ENCODE results near the gene RSRP1. TPM values are rescaled to one million over a fixed set of nuclear protein-coding genes. Genes with fewer than 3 reads are reported as not detected.
"Not testable (repeated sequence)": the region's sequence is repeated elsewhere in the genome, so short reads cannot be mapped to it uniquely, and the experiment has no call there.

RSRP1 gene
- total and polyA plus RNA-seq, 2 donors (not counting 1 experiment from before 2014, with no cell fraction given): 387 to 482 TPM

- Histone ChIP-seq H3K27ac (ENCODE audit: low read length in 2 of 2) (peak overlapping the region in 1 of 2 donors; percentile 69), H3K79me2 (ENCODE audit: control insufficient read depth, insufficient read depth, low read length) (peaks cover 64% of the 10 kb centered on the region), H4K20me1 (ENCODE audit: control insufficient read depth, insufficient read depth, low read length, poor library complexity, severe bottlenecking) (peaks cover 15% of the 10 kb centered on the region), H3K4me1 (ENCODE audit: control insufficient read depth in 2 of 2, insufficient read depth in 2 of 2, low read length in 2 of 2) (peaks cover 39 to 60% of the 10 kb centered on the region in 2 donors)
- H3K27me3 Mint-ChIP-seq; H3K4me3 ChIP-seq (ENCODE audit: control extremely low read depth in 1 of 5, extremely low read depth in 1 of 5, insufficient read depth in 1 of 5, low read depth in 2 of 5, low read length in 4 of 5); H3K9me3 ChIP-seq (ENCODE audit: control extremely low read depth in 1 of 3, control insufficient read depth in 2 of 3, insufficient read depth in 1 of 3, low read length in 2 of 3); ATAC-seq (ENCODE audit: low read depth); H3K36me3 ChIP-seq (replicated peaks in 1 of 2; ENCODE audit: control extremely low read depth in 1 of 2, control insufficient read depth in 1 of 2, extremely low read depth in 1 of 2, insufficient read depth in 2 of 2, low read length in 1 of 2); H3K4me2 ChIP-seq (replicated peaks; ENCODE audit: low read depth, low read length, poor library complexity, severe bottlenecking); H3K4me3 Mint-ChIP-seq; H3K27me3 ChIP-seq (replicated peaks in 1 of 4; ENCODE audit: control extremely low read depth in 1 of 4, control insufficient read depth in 3 of 4, insufficient read depth in 4 of 4, low read length in 3 of 4); DNase-seq; CTCF ChIA-PET; H3K9me3 Mint-ChIP-seq (ENCODE audit: insufficient read depth); H3K9ac ChIP-seq (ENCODE audit: low read length); intact Hi-C loops (cut with micrococcal nuclease); H2AFZ ChIP-seq (ENCODE audit: insufficient read depth, low read depth, low read length, poor library complexity, severe bottlenecking): not testable (repeated sequence)
- 87% methylated on average over 6 of the region's 7 CpGs for WGBS (ENCODE audit: insufficient coverage)
- H3K4me1 Mint-ChIP-seq: peaks cover 53% of the 10 kb centered on the region
- POLR2A ChIA-PET: interaction anchor here (0.7 kb wide), 1 partner anchor 192 kb away, joined by 11 read pairs; no protein-coding TSS in a partner anchor
- peak overlapping the region; percentile 88 for H3K27ac Mint-ChIP-seq
Measured at GRCh38 chr1:25236261-25236660, 11.0 kb downstream of the RSRP1 start.

GRCh38 chr1:25235411-25235810, 11.8 kb downstream of the RSRP1 start:
- H3K27me3 Mint-ChIP-seq; H3K9ac ChIP-seq (ENCODE audit: low read length); H3K27ac Mint-ChIP-seq; H3K4me3 ChIP-seq (ENCODE audit: control extremely low read depth in 1 of 5, extremely low read depth in 1 of 5, insufficient read depth in 1 of 5, low read depth in 2 of 5, low read length in 4 of 5); CTCF ChIA-PET; ATAC-seq (ENCODE audit: low read depth); H3K9me3 Mint-ChIP-seq (ENCODE audit: insufficient read depth); H3K9me3 ChIP-seq (ENCODE audit: control extremely low read depth in 1 of 3, control insufficient read depth in 2 of 3, insufficient read depth in 1 of 3, low read length in 2 of 3); H2AFZ ChIP-seq (ENCODE audit: insufficient read depth, low read depth, low read length, poor library complexity, severe bottlenecking); DNase-seq; H4K20me1 ChIP-seq (ENCODE audit: control insufficient read depth, insufficient read depth, low read length, poor library complexity, severe bottlenecking); intact Hi-C loops (cut with micrococcal nuclease); H3K27me3 ChIP-seq (replicated peaks in 1 of 4; ENCODE audit: control extremely low read depth in 1 of 4, control insufficient read depth in 3 of 4, insufficient read depth in 4 of 4, low read length in 3 of 4); H3K27ac ChIP-seq (ENCODE audit: low read length in 2 of 2); H3K4me2 ChIP-seq (replicated peaks; ENCODE audit: low read depth, low read length, poor library complexity, severe bottlenecking); H3K4me3 Mint-ChIP-seq; H3K36me3 ChIP-seq (replicated peaks in 1 of 2; ENCODE audit: control extremely low read depth in 1 of 2, control insufficient read depth in 1 of 2, extremely low read depth in 1 of 2, insufficient read depth in 2 of 2, low read length in 1 of 2): not testable (repeated sequence)
- peaks cover 38 to 57% of the 10 kb centered on the region in 2 donors for H3K4me1 ChIP-seq (ENCODE audit: control insufficient read depth in 2 of 2, insufficient read depth in 2 of 2, low read length in 2 of 2)
- H3K4me1 Mint-ChIP-seq: peaks cover 53% of the 10 kb centered on the region
- WGBS (ENCODE audit: insufficient coverage): 100% methylated on average over 3 of the region's 10 CpGs
- POLR2A ChIA-PET: interaction anchor here (0.7 kb wide), 1 partner anchor 193 kb away, joined by 11 read pairs; no protein-coding TSS in a partner anchor
- H3K79me2 ChIP-seq (ENCODE audit: control insufficient read depth, insufficient read depth, low read length): peaks cover 72% of the 10 kb centered on the region
